IPS-15b (cell line): ENCODE results near the gene ADH1C.
"Not testable (repeated sequence)": the region's sequence is repeated elsewhere in the genome, so short reads cannot be mapped to it uniquely, and the experiment has no call there.

Source experiments
- H3K27me3 ChIP-seq: one replicate; pipeline ENCODE4 v1.6.1; 2013; ENCODE audit warnings: low read length; ENCODE audit not compliant: control insufficient read depth, insufficient read depth
- H3K36me3 ChIP-seq: one replicate; pipeline ENCODE4 v1.6.1; 2013; ENCODE audit warnings: low read length; ENCODE audit not compliant: control insufficient read depth, insufficient read depth
- H3K4me1 ChIP-seq: one replicate; pipeline ENCODE4 v1.6.1; 2013; ENCODE audit warnings: mild to moderate bottlenecking, low read length; ENCODE audit not compliant: control insufficient read depth, insufficient read depth
- H3K4me3 ChIP-seq: one replicate; pipeline ENCODE4 v1.5.1; 2013; ENCODE audit warnings: low read depth, low read length
- H3K9ac ChIP-seq: one replicate; pipeline ENCODE4 v1.6.1; 2013; ENCODE audit warnings: low read depth, mild to moderate bottlenecking, low read length
- H3K9me3 ChIP-seq: one replicate; pipeline ENCODE4 v1.6.1; 2013; ENCODE audit warnings: mild to moderate bottlenecking, low read length; ENCODE audit not compliant: control insufficient read depth, insufficient read depth

The ADH1C gene

GRCh38 chr4:99356149-99356548, 3.6 kb upstream of the ADH1C start:
- not testable (repeated sequence) for H3K36me3 ChIP-seq, H3K4me3 ChIP-seq, H3K9me3 ChIP-seq, H3K4me1 ChIP-seq, H3K27me3 ChIP-seq, H3K9ac ChIP-seq

GRCh38 chr4:99351487-99351886, 1.1 kb downstream of the ADH1C start:
- Histone ChIP-seq H3K27me3 (no peaks in the 10 kb centered on the region), H3K4me1 (no peaks in the 10 kb centered on the region), H3K36me3 (no peaks in the 10 kb centered on the region), H3K4me3 (no peak overlapping the region), H3K9ac (no peak overlapping the region), H3K9me3 (no peaks in the 10 kb centered on the region)

- Histone ChIP-seq H3K9me3 (no peaks in the 10 kb centered on the region), H3K4me1 (no peaks in the 10 kb centered on the region), H3K4me3 (no peak overlapping the region), H3K27me3 (no peaks in the 10 kb centered on the region), H3K36me3 (no peaks in the 10 kb centered on the region), H3K9ac (no peak overlapping the region)
These were observed 3.2 kb downstream of the ADH1C start for GRCh38 chr4:99349338-99349737.

- H3K9me3 ChIP-seq, H3K4me3 ChIP-seq, H3K27me3 ChIP-seq, H3K4me1 ChIP-seq, H3K36me3 ChIP-seq, H3K9ac ChIP-seq: not testable (repeated sequence)
These were observed 9.9 kb downstream of the ADH1C start for GRCh38 chr4:99342624-99343023.

GRCh38 chr4:99341426-99341825, 11.1 kb downstream of the ADH1C start:
- no peak overlapping the region for H3K4me3 ChIP-seq
- no peaks in the 10 kb centered on the region for H3K27me3 ChIP-seq
- no peaks in the 10 kb centered on the region for H3K9me3 ChIP-seq
- H3K9ac ChIP-seq, result no peak overlapping the region
- no peaks in the 10 kb centered on the region for H3K36me3 ChIP-seq
- H3K4me1 ChIP-seq, result no peaks in the 10 kb centered on the region

GRCh38 chr4:99339172-99339571, 13.4 kb downstream of the ADH1C start:
- Histone ChIP-seq H3K36me3 (no peaks in the 10 kb centered on the region), H3K4me1 (no peaks in the 10 kb centered on the region), H3K4me3 (no peak overlapping the region), H3K27me3 (no peaks in the 10 kb centered on the region), H3K9ac (no peak overlapping the region), H3K9me3 (no peaks in the 10 kb centered on the region)

- Histone ChIP-seq H3K4me3 (no peak overlapping the region), H3K36me3 (no peaks in the 10 kb centered on the region), H3K27me3 (no peaks in the 10 kb centered on the region), H3K4me1 (no peaks in the 10 kb centered on the region), H3K9me3 (no peaks in the 10 kb centered on the region), H3K9ac (no peak overlapping the region)
These were observed 16.0 kb downstream of the ADH1C start for GRCh38 chr4:99336553-99336952.

- Histone ChIP-seq H3K9me3 (no peaks in the 10 kb centered on the region), H3K9ac (no peak overlapping the region)
These were observed 17.7 kb downstream of the ADH1C start for GRCh38 chr4:99334880-99335279.

GRCh38 chr4:99330648-99331047, 21.9 kb downstream of the ADH1C start:
- Histone ChIP-seq H3K9me3 (peaks cover 2% of the 10 kb centered on the region), H3K4me3 (no peak overlapping the region), H3K4me1 (no peaks in the 10 kb centered on the region), H3K27me3 (no peaks in the 10 kb centered on the region), H3K9ac (no peak overlapping the region), H3K36me3 (no peaks in the 10 kb centered on the region)

More at GRCh38 chr4:99334880-99335279, 17.7 kb downstream of the ADH1C start:
- Histone ChIP-seq H3K4me3 (no peak overlapping the region), H3K36me3 (no peaks in the 10 kb centered on the region), H3K27me3 (no peaks in the 10 kb centered on the region), H3K4me1 (no peaks in the 10 kb centered on the region)

- Histone ChIP-seq H3K4me1 (no peaks in the 10 kb centered on the region), H3K36me3 (no peaks in the 10 kb centered on the region)
These were observed 22.7 kb downstream of the ADH1C start for GRCh38 chr4:99329876-99330275.

GRCh38 chr4:99324979-99325378, 27.6 kb downstream of the ADH1C start:
- no peak overlapping the region for H3K4me3 ChIP-seq
- H3K9me3 ChIP-seq, result peaks cover 2% of the 10 kb centered on the region
- no peaks in the 10 kb centered on the region for H3K27me3 ChIP-seq
- H3K9ac ChIP-seq, result no peak overlapping the region
- H3K4me1 ChIP-seq, result no peaks in the 10 kb centered on the region
- no peaks in the 10 kb centered on the region for H3K36me3 ChIP-seq

More at GRCh38 chr4:99329876-99330275, 22.7 kb downstream of the ADH1C start:
- Histone ChIP-seq H3K27me3 (no peaks in the 10 kb centered on the region), H3K9ac (no peak overlapping the region), H3K4me3 (no peak overlapping the region), H3K9me3 (peaks cover 2% of the 10 kb centered on the region)

- H3K4me3 ChIP-seq, result no peak overlapping the region
These were observed 28.2 kb downstream of the ADH1C start for GRCh38 chr4:99324361-99324760.

GRCh38 chr4:99323756-99324155, 28.8 kb downstream of the ADH1C start:
- H3K9me3 ChIP-seq, result no peaks in the 10 kb centered on the region
- no peaks in the 10 kb centered on the region for H3K36me3 ChIP-seq
- no peaks in the 10 kb centered on the region for H3K4me1 ChIP-seq
- H3K27me3 ChIP-seq, result no peaks in the 10 kb centered on the region
- no peak overlapping the region for H3K4me3 ChIP-seq
- H3K9ac ChIP-seq, result no peak overlapping the region

More at GRCh38 chr4:99324361-99324760, 28.2 kb downstream of the ADH1C start:
- no peaks in the 10 kb centered on the region for H3K4me1 ChIP-seq
- H3K9ac ChIP-seq, result no peak overlapping the region
- no peaks in the 10 kb centered on the region for H3K9me3 ChIP-seq
- H3K36me3 ChIP-seq, result no peaks in the 10 kb centered on the region
- H3K27me3 ChIP-seq, result no peaks in the 10 kb centered on the region
